HG03108 (cell line): ENCODE measurements around the gene OR7G2.

Experiments
- ATAC-seq: cut with Tn5 transposase; IDR thresholded peaks from one replicate; pipeline ENCODE4 v1.9.1; 2021; ENCODE audit warnings: moderate library complexity; ENCODE audit not compliant: unreplicated experiment

The OR7G2 gene

GRCh38 chr19:9107375-9107774 lies at the start of gene OR7G2:
Gene OR7G2, minus strand, starts transcription at chr19:9107475. Its CDS starts 4,232 bp downstream, at chr19:9103243.
- no peak for ATAC-seq

GRCh38 chr19:9156304-9156703 lies 49.0 kb upstream of the OR7G2 start:
- ATAC-seq = no peak

GRCh38 chr19:9155591-9155990 lies 48.3 kb upstream of the OR7G2 start:
- ATAC-seq = no peak

- ATAC-seq = no peak
Observed at GRCh38 chr19:9151367-9151766, 44.1 kb upstream of the OR7G2 start.

- ATAC-seq = no peak
Observed at GRCh38 chr19:9150650-9151049, 43.4 kb upstream of the OR7G2 start.

- ATAC-seq = no peak
Observed at GRCh38 chr19:9149997-9150396, 42.7 kb upstream of the OR7G2 start.

- ATAC-seq = no peak
Observed at GRCh38 chr19:9148697-9149096, 41.4 kb upstream of the OR7G2 start.

GRCh38 chr19:9146882-9147281 lies 39.6 kb upstream of the OR7G2 start:
- no peak for ATAC-seq

- no peak for ATAC-seq
Observed at GRCh38 chr19:9144920-9145319, 37.6 kb upstream of the OR7G2 start.

- ATAC-seq = peak; percentile 90
Observed at GRCh38 chr19:9140159-9140874, 33.0 kb upstream of the OR7G2 start, which contains the start of gene ZNF317. Gene ZNF317, plus strand, starts transcription at chr19:9140397. Its CDS starts 15,620 bp downstream, at chr19:9156017.

- peak; percentile 13 for ATAC-seq
Observed at GRCh38 chr19:9139609-9140158, 32.4 kb upstream of the OR7G2 start.

- ATAC-seq = no peak
Observed at GRCh38 chr19:9132422-9132821, 25.1 kb upstream of the OR7G2 start.

- no peak for ATAC-seq
Observed at GRCh38 chr19:9130965-9131364, 23.7 kb upstream of the OR7G2 start.

- ATAC-seq = no peak
Observed at GRCh38 chr19:9128171-9128570, 20.9 kb upstream of the OR7G2 start.

- ATAC-seq = no peak
Observed at GRCh38 chr19:9126900-9127405, 19.7 kb upstream of the OR7G2 start, which contains the start of gene OR7G3. Gene OR7G3, minus strand, starts transcription at chr19:9126950. Its CDS starts 0 bp downstream, at chr19:9126950.

GRCh38 chr19:9116547-9116946 lies 9.3 kb upstream of the OR7G2 start:
- no peak for ATAC-seq

- ATAC-seq = no peak
Observed at GRCh38 chr19:9115307-9115813, 8.1 kb upstream of the OR7G2 start, which contains the start of gene OR7G1. Gene OR7G1, minus strand, starts transcription at chr19:9115763. Its CDS starts 0 bp downstream, at chr19:9115763.

GRCh38 chr19:9109959-9110358 lies 2.7 kb upstream of the OR7G2 start:
- no peak for ATAC-seq

- ATAC-seq = no peak
Observed at GRCh38 chr19:9086761-9087160, 20.5 kb downstream of the OR7G2 start, which contains the start of gene OR1M1. Gene OR1M1, plus strand, starts transcription at chr19:9087061. Its CDS starts 6,184 bp downstream, at chr19:9093245.

GRCh38 chr19:9078651-9079050 lies 28.6 kb downstream of the OR7G2 start:
- no peak for ATAC-seq

- ATAC-seq = no peak
Observed at GRCh38 chr19:9076901-9077300, 30.4 kb downstream of the OR7G2 start.
